Lower leg skin (tissue), 3 donors: ENCODE results near the gene ADGRD1.

Experiments used
- CTCF ChIP-seq, 3 donors: fragments of 450-650 bp; IDR thresholded peaks; one replicate each; pipeline ENCODE4 v1.5.1; 2016; ENCODE audit warnings: antibody characterized with exemption in 3 of 3, mild to moderate bottlenecking in 3 of 3, moderate library complexity in 2 of 3
- POLR2A ChIP-seq, 2 donors: fragments of 450-650 bp; IDR thresholded peaks; one replicate each; pipeline ENCODE4 v1.6.1; 2016 to 2017; ENCODE audit warnings: antibody characterized with exemption in 2 of 2, mild to moderate bottlenecking in 1 of 2, moderate library complexity in 1 of 2

GRCh38 chr12:131005161-131006035, 51.7 kb downstream of the ADGRD1 start:
- no peak for TF ChIP-seq CTCF (IDR thresholded peaks at IDR 0.05)
- TF ChIP-seq POLR2A (IDR thresholded peaks at IDR 0.05) = no peak
